GM12878 (cell line): ENCODE data around the gene THAP3. TPM values are rescaled to one million over a fixed set of nuclear protein-coding genes. Genes with fewer than 3 reads are reported as not detected.

Source experiments
- BACH1 ChIP-seq: fragments of 450-650 bp; IDR thresholded peaks from 2 replicates; pipeline ENCODE4 v1.6.1; 2017; ENCODE audit warnings: mild to moderate bottlenecking, borderline replicate concordance
- BCL11A ChIP-seq: IDR thresholded peaks from 2 replicates; pipeline ENCODE4 v1.6.1; 2011; ENCODE audit warnings: low read depth, low read length
- GABPA ChIP-seq: IDR thresholded peaks from 2 replicates; pipeline ENCODE4 v1.6.1; 2014; ENCODE audit warnings: antibody characterized with exemption, low read depth, mild to moderate bottlenecking, inconsistent platforms
- IRF5 ChIP-seq: fragments of 450-650 bp; IDR thresholded peaks from 2 replicates; pipeline ENCODE4 v1.6.1; 2017; ENCODE audit warnings: borderline replicate concordance
- RBBP5 ChIP-seq: fragments of 200-600 bp; sonication (generic); conservative IDR thresholded peaks from 2 replicates; pipeline ENCODE4 v1.6.1; 2016
- RUNX3 ChIP-seq: IDR thresholded peaks from 2 replicates; pipeline ENCODE4 v1.6.1; 2012; ENCODE audit warnings: low read length, inconsistent platforms
- SP1 ChIP-seq: IDR thresholded peaks from one replicate; pipeline ENCODE4 v1.6.1; 2011; ENCODE audit warnings: low read depth, low read length
- SRF ChIP-seq, 2 experiments: IDR thresholded peaks; 2 replicates each; pipeline ENCODE4 v1.6.1; 2011; ENCODE audit warnings: low read depth in 2 of 2, low read length in 2 of 2, mild to moderate bottlenecking in 1 of 2, moderate library complexity in 1 of 2
- USF1 ChIP-seq: IDR thresholded peaks from 2 replicates; pipeline ENCODE4 v1.6.1; 2011; ENCODE audit warnings: borderline replicate concordance, low read depth, mild to moderate bottlenecking, moderate library complexity, mixed read lengths, low read length; ENCODE audit not compliant: insufficient read depth; ENCODE audit errors: extremely low read length
- polyA plus RNA-seq, 11 experiments: library from polyadenylated mRNA; depleted of rRNA in 4 of 11; unstranded in 6 of 11; stranded (reverse) in 5 of 11; fragments of >200 nt; fragmentation: Nextera tagmentation in 4 of 11; fragmentation: Illumina TruSeq in 1 of 11; extraction: Ambion mirVana in 4 of 11; extraction: Trizol in 1 of 11; gene quantifications; 1 replicate in 1 of 11; 2 replicates in 10 of 11; pipeline versions ENCODE4 v1.2.1 to v1.2.3, GENCODE V29; 2011 to 2016; ENCODE audit warnings: inconsistent platforms in 2 of 11, missing spikeins in 2 of 11, low read depth in 1 of 11
- total RNA-seq, 4 experiments: library from RNA; depleted of rRNA in 3 of 4; stranded (reverse); fragments of >200 nt in 3 of 4; fragmentation: Illumina TruSeq in 1 of 4; extraction: Trizol in 1 of 4; gene quantifications; 2 replicates each; pipeline versions ENCODE4 v1.2.1 to v1.2.3, GENCODE V29; 2013 to 2021
- TF ChIP-seq, protein P1 (sequence below): fragments of 450-650 bp; IDR thresholded peaks from 2 replicates; pipeline ENCODE4 v1.6.1; 2016; ENCODE audit warnings: mild to moderate bottlenecking

THAP3 gene
- total and polyA plus RNA-seq, 10 of the 15 experiments (the other 5 are each of a cell fraction or from before 2014, with no cell fraction given) = 1.5 to 19.5 (median 11.9) TPM

- TF ChIP-seq IRF5 = no peak
- no peak for TF ChIP-seq RBBP5
- no peak for TF ChIP-seq BCL11A
- TF ChIP-seq, protein P1, sequence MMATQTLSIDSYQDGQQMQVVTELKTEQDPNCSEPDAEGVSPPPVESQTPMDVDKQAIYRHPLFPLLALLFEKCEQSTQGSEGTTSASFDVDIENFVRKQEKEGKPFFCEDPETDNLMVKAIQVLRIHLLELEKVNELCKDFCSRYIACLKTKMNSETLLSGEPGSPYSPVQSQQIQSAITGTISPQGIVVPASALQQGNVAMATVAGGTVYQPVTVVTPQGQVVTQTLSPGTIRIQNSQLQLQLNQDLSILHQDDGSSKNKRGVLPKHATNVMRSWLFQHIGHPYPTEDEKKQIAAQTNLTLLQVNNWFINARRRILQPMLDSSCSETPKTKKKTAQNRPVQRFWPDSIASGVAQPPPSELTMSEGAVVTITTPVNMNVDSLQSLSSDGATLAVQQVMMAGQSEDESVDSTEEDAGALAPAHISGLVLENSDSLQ = peak; percentile 32
- peak; percentile 60; the same call in 1 of the 2 replicates for TF ChIP-seq BACH1
- no peak for TF ChIP-seq RUNX3
- TF ChIP-seq SP1 = peak; percentile 79
- TF ChIP-seq SRF (IDR thresholded peaks at IDR 0.05; ENCODE audit: low read depth in 2 of 2, low read length in 2 of 2) = 0 out of 4 replicates have a peak, but pooled peaks of 1 of the 2 experiments have one; percentile 1
- TF ChIP-seq USF1 = no peak
- TF ChIP-seq GABPA = peak; percentile 84
Observed at GRCh38 chr1:6579374-6580118, 45.1 kb upstream of the THAP3 start, which contains the start of gene ZBTB48 (continued).
